Measurements from ENCODE around the gene EFCAB6.

- TF ChIP-seq CTCF (IDR thresholded peaks at IDR 0.05) (no peak), EP300 (IDR thresholded peaks at IDR 0.05) (no peak)
These were observed 328.8 kb downstream of the EFCAB6 start for GRCh38 chr22:43483266-43483665.

All from gastroesophageal sphincter (tissue), 3 donors.